Measurements from ENCODE around the gene LHX3.

The LHX3 gene

DNA sequence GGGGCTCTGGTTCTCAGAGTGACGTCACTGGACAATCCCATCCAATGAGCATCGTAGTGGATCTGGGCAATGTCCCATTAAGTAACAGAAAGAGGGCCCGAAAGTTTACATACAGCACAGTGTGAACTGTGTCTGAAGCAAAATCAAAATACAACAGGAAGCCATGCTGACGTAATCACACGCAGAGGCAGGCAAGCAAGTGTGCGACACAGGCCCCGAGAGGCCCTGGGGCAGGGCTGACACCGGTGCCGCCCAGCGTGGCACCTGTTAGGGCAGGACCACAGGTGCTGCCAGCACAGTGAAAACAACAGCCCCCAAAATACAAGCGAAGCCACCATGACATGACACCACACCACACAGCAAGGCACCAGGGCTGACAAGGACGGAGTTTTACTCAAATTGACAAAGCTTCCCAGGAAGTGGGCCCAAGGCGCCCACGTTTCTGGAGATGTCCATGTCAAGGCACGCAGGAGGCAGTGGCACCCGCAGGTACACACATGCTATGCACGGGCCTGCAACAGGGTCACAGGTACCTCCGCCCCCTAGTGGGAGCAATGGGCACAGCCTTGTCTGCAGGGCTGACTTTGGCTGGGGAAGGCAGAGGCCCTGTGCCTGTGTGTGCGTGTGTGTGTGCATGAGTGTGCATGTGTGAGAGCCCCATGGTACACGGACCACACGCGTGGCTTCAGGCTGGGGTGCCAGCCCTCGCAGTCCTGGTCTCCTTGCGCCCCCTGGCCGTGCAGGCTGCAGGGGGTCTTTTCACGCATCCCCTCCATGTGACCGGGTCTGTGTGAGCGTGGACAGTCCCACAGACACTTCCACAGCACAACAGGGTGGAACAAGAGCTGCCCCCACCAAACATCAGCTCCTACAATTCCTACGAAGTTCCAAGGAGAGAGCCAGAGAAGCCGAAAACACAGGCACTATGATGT, 21.1 kb upstream of the LHX3 start:
- peak; percentile 26 to 39 for DNase-seq

DNA sequence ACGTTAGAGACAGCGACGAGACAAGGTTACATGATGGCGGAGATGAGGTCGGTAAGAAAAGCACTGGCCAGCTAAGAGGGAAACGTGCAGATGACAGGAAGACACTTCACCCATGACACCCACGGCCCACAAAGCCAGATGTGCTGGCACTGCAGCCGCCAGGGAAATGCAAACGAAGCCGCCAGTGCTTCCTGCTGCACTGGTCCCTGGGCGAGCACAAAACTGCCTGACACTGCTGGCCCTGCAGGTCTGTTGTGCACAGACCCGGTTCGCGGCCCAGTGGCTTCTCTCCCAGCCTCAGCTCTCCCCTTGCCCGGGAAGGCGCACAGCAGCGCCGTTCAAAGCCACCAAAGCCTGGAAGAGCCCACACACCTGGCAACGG, 20.4 kb upstream of the LHX3 start:
- DNase-seq = no peak

- DNase-seq = no peak
These were observed 19.1 kb upstream of the LHX3 start for GRCh38 chr9:136223871-136224640.

DNA sequence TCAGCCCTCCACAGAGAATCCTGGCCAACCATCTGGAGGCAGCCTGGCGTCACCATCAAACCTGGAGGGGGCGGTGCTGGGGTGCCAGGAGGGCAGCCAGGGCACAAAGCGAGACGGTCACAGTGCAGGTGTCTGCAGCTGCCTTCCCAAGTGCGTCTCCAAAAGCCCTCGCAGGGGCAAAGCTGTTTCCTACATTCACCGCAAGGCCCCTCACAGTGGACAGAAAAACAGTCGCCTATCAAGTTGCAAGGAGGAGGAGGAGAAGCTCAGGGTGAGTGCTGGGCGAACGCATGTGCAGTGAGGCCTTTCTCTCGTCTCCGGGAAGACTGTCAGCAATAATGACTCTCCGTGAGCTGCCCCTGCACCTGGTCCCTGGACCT, 18.0 kb upstream of the LHX3 start:
- no peak for DNase-seq

DNA sequence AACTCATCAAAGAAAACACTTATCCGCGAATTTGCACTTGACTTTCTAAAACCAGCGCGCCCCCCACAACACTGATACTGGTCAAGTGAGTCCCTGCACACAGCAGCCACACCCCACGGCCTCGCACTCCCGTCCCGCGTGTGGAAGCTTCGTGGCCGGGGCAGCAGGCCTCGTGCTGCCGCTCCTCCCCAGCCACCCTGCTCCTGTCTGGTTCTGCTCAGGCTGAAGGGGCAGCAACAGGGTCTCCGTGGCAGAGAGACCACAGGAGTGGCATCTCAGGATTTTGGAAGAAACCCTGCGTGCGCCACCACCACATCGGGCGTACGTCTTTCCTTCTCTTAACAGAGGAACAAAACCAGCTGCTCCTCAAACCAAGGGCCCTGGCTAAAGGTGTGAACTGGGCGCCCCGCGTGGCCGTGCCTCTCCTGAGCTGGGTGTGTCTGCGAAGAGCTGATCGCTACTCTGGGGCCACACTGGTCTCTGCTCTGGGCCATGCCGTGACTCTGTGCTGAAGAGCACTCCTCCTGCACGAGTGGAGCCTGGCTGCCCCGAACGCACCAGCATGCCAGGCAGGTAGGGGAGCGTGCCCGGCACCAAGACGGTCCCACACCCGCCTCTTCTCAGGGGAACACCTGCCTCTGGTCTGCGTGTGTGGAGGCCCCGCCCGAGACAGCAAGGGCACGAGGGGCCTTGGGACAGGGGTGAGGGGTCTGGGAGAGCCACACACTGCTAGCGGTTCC, 17.4 kb upstream of the LHX3 start:
- DNase-seq = no peak

GRCh38 chr9:136220017-136220729, 15.2 kb upstream of the LHX3 start:
- DNase-seq = no peak

GRCh38 chr9:136219276-136219675, 14.3 kb upstream of the LHX3 start:
- DNase-seq = no peak

GRCh38 chr9:136218673-136219072, 13.7 kb upstream of the LHX3 start:
- no peak for DNase-seq

- DNase-seq = no peak
These were observed 13.3 kb upstream of the LHX3 start for GRCh38 chr9:136218271-136218670.

DNA sequence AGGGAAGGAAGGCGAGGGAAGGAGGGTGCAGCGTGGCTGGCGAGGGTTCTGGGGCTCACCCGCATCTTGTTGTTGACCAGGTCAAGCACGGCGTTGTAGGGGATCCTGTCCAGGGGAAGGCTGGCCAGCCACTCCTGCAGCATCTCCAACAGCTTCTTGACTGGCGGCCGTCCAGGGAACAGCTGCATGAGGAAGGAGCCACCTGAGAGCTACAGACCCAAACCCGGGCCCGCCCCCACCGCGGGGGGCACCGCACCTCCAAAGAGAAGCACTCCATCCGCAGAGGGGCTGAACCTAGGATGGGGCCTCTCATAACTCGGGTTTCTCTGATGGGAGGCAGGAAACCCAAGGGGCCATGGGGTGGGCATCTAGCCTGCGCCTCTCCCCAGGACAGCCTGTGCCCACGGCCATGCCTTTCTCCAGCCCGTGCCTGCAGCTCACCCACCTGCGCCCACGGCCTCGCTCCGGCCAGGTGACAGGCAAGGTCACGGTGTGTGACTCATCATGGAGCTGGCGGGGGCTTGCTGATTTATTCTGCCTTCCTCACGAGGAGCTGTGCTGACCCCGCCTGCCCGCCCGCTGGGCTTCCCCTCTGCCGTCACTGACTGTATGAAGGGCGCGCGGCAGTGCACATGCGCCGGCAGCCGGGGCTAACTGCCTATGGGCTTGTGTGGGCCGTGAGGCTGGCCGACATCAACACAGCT, 11.8 kb upstream of the LHX3 start:
- DNase-seq = no peak

GRCh38 chr9:136213733-136214132, 8.8 kb upstream of the LHX3 start:
- DNase-seq = no peak

DNA sequence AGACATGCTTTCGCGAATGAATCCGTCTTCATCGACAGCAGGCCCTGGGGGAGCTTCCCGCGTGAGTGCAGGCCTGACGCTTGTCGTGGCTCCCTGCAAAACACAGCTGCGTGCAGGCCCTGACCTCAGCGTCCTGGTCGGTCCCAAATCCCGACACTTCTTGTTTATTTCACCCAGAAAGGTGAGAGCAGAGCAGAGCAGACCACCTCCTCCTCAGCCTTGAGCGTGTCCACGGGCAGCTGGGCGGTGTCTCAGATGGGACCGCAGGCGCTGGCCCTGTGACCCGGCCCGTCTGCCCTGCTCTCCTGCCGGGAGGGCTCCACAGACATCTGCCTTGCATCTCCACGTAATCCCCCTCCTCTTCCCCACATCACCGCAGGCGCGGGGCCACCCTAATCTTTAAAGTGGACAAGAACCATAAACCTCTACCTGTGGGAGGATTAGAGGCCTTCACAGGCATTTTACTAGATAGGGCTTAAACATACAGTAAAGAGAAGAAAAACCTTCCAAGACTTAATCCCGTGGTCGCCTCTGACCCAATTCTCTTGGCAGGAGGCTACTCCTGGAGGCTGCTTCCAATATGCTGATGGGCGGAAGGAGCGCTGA, 7.5 kb upstream of the LHX3 start:
- no peak for DNase-seq

GRCh38 chr9:136211441-136212344, 6.8 kb upstream of the LHX3 start:
- DNase-seq = no peak

DNA sequence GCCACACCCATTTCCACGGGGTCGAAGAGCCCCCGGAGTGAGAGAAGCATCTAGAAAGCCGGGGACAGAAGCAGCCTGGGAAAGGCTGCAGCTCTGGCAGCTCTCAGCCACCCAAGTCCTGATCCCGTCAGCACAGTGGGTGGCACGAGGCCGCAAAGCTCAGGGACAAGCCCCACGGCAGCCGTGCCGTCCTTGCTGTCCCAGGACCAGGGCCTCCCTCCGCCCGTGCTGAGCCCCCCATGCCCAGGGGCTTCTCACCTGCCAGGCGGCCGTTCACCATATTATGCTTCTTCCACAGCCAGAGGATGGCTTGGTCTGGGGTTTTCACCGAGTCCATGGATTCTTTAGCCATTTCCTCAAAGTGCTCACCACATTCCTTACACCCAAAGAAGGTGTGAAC, 6.1 kb upstream of the LHX3 start:
- DNase-seq = no peak

GRCh38 chr9:136210276-136210675, 5.3 kb upstream of the LHX3 start:
- DNase-seq = no peak

DNA sequence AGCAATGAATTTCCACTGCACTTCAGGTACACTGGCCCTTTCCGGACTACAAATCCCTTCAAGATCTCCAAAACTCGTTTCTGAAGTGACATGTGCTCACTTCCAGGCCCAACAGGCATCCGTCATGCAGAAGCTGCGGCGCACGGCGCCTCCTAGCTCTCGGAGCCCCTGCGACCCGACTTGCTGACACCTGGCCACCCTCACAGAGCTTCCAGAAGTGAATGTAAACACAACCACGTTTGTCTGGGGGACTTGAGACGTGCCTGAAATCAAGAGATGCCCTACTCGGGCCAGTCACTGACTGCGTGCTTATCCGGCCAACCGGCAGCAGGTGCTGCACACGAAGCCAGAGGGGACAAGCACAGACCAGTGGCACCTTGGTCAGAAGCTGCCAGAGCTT, 4.9 kb upstream of the LHX3 start:
- no peak for DNase-seq

- DNase-seq = no peak
These were observed 4.3 kb upstream of the LHX3 start for GRCh38 chr9:136209232-136209631.

- DNase-seq = no peak
These were observed 3.7 kb upstream of the LHX3 start for GRCh38 chr9:136208675-136209074.

- no peak for DNase-seq
These were observed 2.7 kb upstream of the LHX3 start for GRCh38 chr9:136207616-136208015.

- no peak for DNase-seq
These were observed 1.8 kb upstream of the LHX3 start for GRCh38 chr9:136206602-136207275.
